Measurements from ENCODE around the gene MIOX. TPM values are rescaled to one million over a fixed set of nuclear protein-coding genes. Genes with fewer than 3 reads are reported as not detected.

The MIOX gene
- total and polyA plus RNA-seq, 9 of the 15 experiments (the other 6 are each of a cell fraction or from before 2014, with no cell fraction given) = 0.08 TPM; not detected in 8

- 0 out of 2 replicates have a peak, but pooled peaks have one; percentile 27 for TF ChIP-seq SUPT5H (IDR thresholded peaks at IDR 0.05)
- TF ChIP-seq ARID3B (CRISPR knock-in tag; IDR thresholded peaks at IDR 0.05; ENCODE audit: borderline replicate concordance) = no peak
- TF ChIP-seq POLR2G (IDR thresholded peaks at IDR 0.05; ENCODE audit: low read depth, low read length) = peak; percentile 80
- no peak for TF ChIP-seq EGR1 (conservative IDR thresholded peaks at IDR 0.05)
- 0 out of 2 replicates have a peak, but pooled peaks have one; percentile 36 for TF ChIP-seq ZEB2 (IDR thresholded peaks at IDR 0.05)
- 0 out of 2 replicates have a peak, but pooled peaks have one; percentile 16 for TF ChIP-seq TFAP4 (CRISPR knock-in tag; IDR thresholded peaks at IDR 0.05; ENCODE audit: borderline replicate concordance)
- TF ChIP-seq BRD4 (IDR thresholded peaks at IDR 0.05) = no peak
Measured at GRCh38 chr22:50523806-50524675, 37.4 kb downstream of the MIOX start (continued).
